Fibroblast of skin of scalp (primary cell): ENCODE results near the gene CRYL1.
"Not testable (repeated sequence)": the region's sequence is repeated elsewhere in the genome, so short reads cannot be mapped to it uniquely, and the experiment has no call there.

Source experiments
- DNase-seq: peaks from one replicate; pipeline ENCODE4 v3.0.0-alpha.2; 2013

The CRYL1 gene

GRCh38 chr13:20446900-20447299, 78.8 kb downstream of the CRYL1 start:
- DNase-seq = no peak

- DNase-seq = no peak
Observed at GRCh38 chr13:20446405-20446804, 79.3 kb downstream of the CRYL1 start.

GRCh38 chr13:20442798-20443381, 82.8 kb downstream of the CRYL1 start:
- DNase-seq = no peak

- no peak for DNase-seq
Observed at GRCh38 chr13:20442375-20442774, 83.3 kb downstream of the CRYL1 start.

GRCh38 chr13:20441879-20442278, 83.8 kb downstream of the CRYL1 start:
- no peak for DNase-seq

GRCh38 chr13:20441056-20441455, 84.6 kb downstream of the CRYL1 start:
- DNase-seq = no peak

- DNase-seq = no peak
Observed at GRCh38 chr13:20439261-20439660, 86.4 kb downstream of the CRYL1 start.

- DNase-seq = no peak
Observed at GRCh38 chr13:20438801-20439200, 86.9 kb downstream of the CRYL1 start.

GRCh38 chr13:20436505-20436904, 89.2 kb downstream of the CRYL1 start:
- DNase-seq = no peak

GRCh38 chr13:20435616-20436368, 89.9 kb downstream of the CRYL1 start:
- no peak for DNase-seq

- not testable (repeated sequence) for DNase-seq
Observed at GRCh38 chr13:20434210-20434609, 91.4 kb downstream of the CRYL1 start.

- DNase-seq = no peak
Observed at GRCh38 chr13:20431687-20432384, 93.8 kb downstream of the CRYL1 start.

GRCh38 chr13:20431080-20431479, 94.6 kb downstream of the CRYL1 start:
- DNase-seq = no peak

GRCh38 chr13:20430296-20430695, 95.4 kb downstream of the CRYL1 start:
- DNase-seq = no peak

- DNase-seq = no peak
Observed at GRCh38 chr13:20429682-20430081, 96.0 kb downstream of the CRYL1 start.

GRCh38 chr13:20428666-20429644, 96.7 kb downstream of the CRYL1 start:
- DNase-seq = no peak

- no peak for DNase-seq
Observed at GRCh38 chr13:20426766-20427448, 98.8 kb downstream of the CRYL1 start.

- DNase-seq = no peak
Observed at GRCh38 chr13:20425819-20426219, 99.8 kb downstream of the CRYL1 start.

- peak; percentile 78 for DNase-seq
Observed at GRCh38 chr13:20424949-20425348, 100.7 kb downstream of the CRYL1 start.

- no peak for DNase-seq
Observed at GRCh38 chr13:20424559-20424852, 101.2 kb downstream of the CRYL1 start.

- DNase-seq = no peak
Observed at GRCh38 chr13:20422362-20422761, 103.3 kb downstream of the CRYL1 start.

- DNase-seq = no peak
Observed at GRCh38 chr13:20420938-20421337, 104.7 kb downstream of the CRYL1 start.
